Suprapubic skin (tissue), 4 donors: Measurements from ENCODE around the gene PRKN. TPM values are rescaled to one million over a fixed set of nuclear protein-coding genes. Genes with fewer than 3 reads are reported as not detected.

Experiments
- DNase-seq, 2 donors: peaks; one replicate each; pipeline ENCODE4 v3.0.0-alpha.2; 2019; ENCODE audit warnings: low spot score in 2 of 2
- H3K27ac ChIP-seq: fragments of 200-600 bp; sonication (generic); one replicate; pipeline ENCODE4 v1.5.1; 2019
- H3K27me3 ChIP-seq: fragments of 200-600 bp; sonication (generic); one replicate; pipeline ENCODE4 v1.5.1; 2019
- H3K36me3 ChIP-seq: fragments of 200-600 bp; sonication (generic); one replicate; pipeline ENCODE4 v1.5.1; 2019
- H3K4me1 ChIP-seq: fragments of 200-600 bp; sonication (generic); one replicate; pipeline ENCODE4 v1.5.1; 2019
- H3K4me3 ChIP-seq: fragments of 200-600 bp; sonication (generic); one replicate; pipeline ENCODE4 v1.5.1; 2019; ENCODE audit warnings: mild to moderate bottlenecking
- H3K9me3 ChIP-seq: fragments of 200-600 bp; sonication (generic); one replicate; pipeline ENCODE4 v1.5.1; 2019
- CTCF ChIP-seq, 2 donors: fragments of 200-600 bp in 1 of 2; fragments of 450-650 bp in 1 of 2; sonication (generic) in 1 of 2; IDR thresholded peaks; one replicate each; pipeline ENCODE4 v1.5.1; 2016 to 2019; ENCODE audit warnings: antibody characterized with exemption in 2 of 2, mild to moderate bottlenecking in 1 of 2, moderate library complexity in 1 of 2
- EP300 ChIP-seq: sonication (generic); formaldehyde crosslinking; IDR thresholded peaks from one replicate; pipeline ENCODE4 v1.6.1; 2017; ENCODE audit warnings: antibody characterized with exemption
- POLR2A ChIP-seq, 2 donors: fragments of 450-650 bp; IDR thresholded peaks; one replicate each; pipeline ENCODE4 v1.6.1; 2017; ENCODE audit warnings: antibody characterized with exemption in 2 of 2, mild to moderate bottlenecking in 2 of 2, moderate library complexity in 2 of 2
- POLR2AphosphoS5 ChIP-seq, 3 donors: sonication (generic); formaldehyde crosslinking; IDR thresholded peaks; one replicate each; pipeline ENCODE4 v1.6.1; 2017; ENCODE audit warnings: antibody characterized with exemption in 3 of 3
- WGBS: methylation state at CpG from one replicate; pipeline ENCODE4 v1.1.5; 2018; 5-methylcytosine and 5-hydroxymethylcytosine counted together
- total RNA-seq, 4 donors: library from RNA; depleted of rRNA; stranded (reverse); fragments of >200 nt; gene quantifications; one replicate each; pipeline ENCODE4 v1.1.0, GENCODE V29; 2016

The PRKN gene
- total RNA-seq, 4 donors from 2014 or later: 7.2 to 22.8 (median 14.4) TPM

GRCh38 chr6:161833099-161833860 is 894.3 kb downstream of the PRKN start:
- H3K27me3 ChIP-seq: no peaks in the 10 kb centered on the region
- no peak overlapping the region for H3K27ac ChIP-seq
- H3K36me3 ChIP-seq: no peaks in the 10 kb centered on the region
- H3K9me3 ChIP-seq: no peaks in the 10 kb centered on the region
- no peak overlapping the region for H3K4me3 ChIP-seq
- no peak for DNase-seq
- WGBS: 83% methylated on average over 18 of the region's 18 CpGs
- no peak for TF ChIP-seq POLR2A (IDR thresholded peaks at IDR 0.05)
- no peak for TF ChIP-seq CTCF (IDR thresholded peaks at IDR 0.05)
- no peak for TF ChIP-seq EP300
- no peak for TF ChIP-seq POLR2AphosphoS5 (IDR thresholded peaks at IDR 0.05)
- H3K4me1 ChIP-seq: no peaks in the 10 kb centered on the region

- no peak for DNase-seq
- WGBS: 95% methylated on average over 12 of the region's 12 CpGs
- H3K27me3 ChIP-seq: no peaks in the 10 kb centered on the region
- no peaks in the 10 kb centered on the region for H3K4me1 ChIP-seq
- no peak overlapping the region for H3K27ac ChIP-seq
- TF ChIP-seq EP300 (no peak), POLR2A (IDR thresholded peaks at IDR 0.05) (no peak), CTCF (IDR thresholded peaks at IDR 0.05) (no peak), POLR2AphosphoS5 (IDR thresholded peaks at IDR 0.05) (no peak)
- no peaks in the 10 kb centered on the region for H3K36me3 ChIP-seq
- no peaks in the 10 kb centered on the region for H3K9me3 ChIP-seq
- H3K4me3 ChIP-seq: no peak overlapping the region
Observed at GRCh38 chr6:161832622-161833021, 894.9 kb downstream of the PRKN start.

GRCh38 chr6:161830866-161831616 is 896.5 kb downstream of the PRKN start:
- H3K27ac ChIP-seq: no peak overlapping the region
- TF ChIP-seq EP300 (no peak), CTCF (IDR thresholded peaks at IDR 0.05) (no peak), POLR2AphosphoS5 (IDR thresholded peaks at IDR 0.05) (no peak), POLR2A (IDR thresholded peaks at IDR 0.05) (no peak)
- H3K27me3 ChIP-seq: no peaks in the 10 kb centered on the region
- no peaks in the 10 kb centered on the region for H3K9me3 ChIP-seq
- H3K36me3 ChIP-seq: no peaks in the 10 kb centered on the region
- no peak overlapping the region for H3K4me3 ChIP-seq
- DNase-seq: no peak
- no peaks in the 10 kb centered on the region for H3K4me1 ChIP-seq
- WGBS: 76% methylated on average over 6 of the region's 6 CpGs

- H3K27me3 ChIP-seq: no peaks in the 10 kb centered on the region
- H3K9me3 ChIP-seq: no peaks in the 10 kb centered on the region
- no peak for TF ChIP-seq CTCF (IDR thresholded peaks at IDR 0.05)
- TF ChIP-seq EP300: no peak
- H3K4me3 ChIP-seq: no peak overlapping the region
- no peaks in the 10 kb centered on the region for H3K36me3 ChIP-seq
- DNase-seq: no peak
- H3K27ac ChIP-seq: no peak overlapping the region
- H3K4me1 ChIP-seq: no peaks in the 10 kb centered on the region
- 74% methylated on average over 9 of the region's 9 CpGs for WGBS
Observed at GRCh38 chr6:161829291-161829729, 898.3 kb downstream of the PRKN start.

GRCh38 chr6:161828355-161828754 is 899.2 kb downstream of the PRKN start:
- no peaks in the 10 kb centered on the region for H3K27me3 ChIP-seq
- H3K36me3 ChIP-seq: no peaks in the 10 kb centered on the region
- H3K9me3 ChIP-seq: no peaks in the 10 kb centered on the region
- no peaks in the 10 kb centered on the region for H3K4me1 ChIP-seq
- no peak for DNase-seq
- H3K4me3 ChIP-seq: no peak overlapping the region
- TF ChIP-seq EP300: no peak
- no peak for TF ChIP-seq POLR2AphosphoS5 (IDR thresholded peaks at IDR 0.05)
- TF ChIP-seq POLR2A (IDR thresholded peaks at IDR 0.05): no peak
- TF ChIP-seq CTCF (IDR thresholded peaks at IDR 0.05): no peak
- H3K27ac ChIP-seq: no peak overlapping the region
- WGBS: 74% methylated on average over 9 of the region's 9 CpGs
